K562 (cell line): Measurements from ENCODE around the gene NEK2.
"Not testable (repeated sequence)": the region's sequence is repeated elsewhere in the genome, so short reads cannot be mapped to it uniquely, and the experiment has no call there.

Source experiments
- NCOA2 ChIP-seq, 2 experiments: fragments of 450-650 bp; IDR thresholded peaks; 2 replicates each; pipeline ENCODE4 v1.6.1; 2018; ENCODE audit warnings: mild to moderate bottlenecking in 2 of 2, moderate library complexity in 1 of 2; ENCODE audit not compliant: partially characterized antibody in 2 of 2
- RBM14 ChIP-seq: fragments of 200-400 bp; formaldehyde crosslinking; IDR thresholded peaks from 2 replicates; pipeline ENCODE4 v1.6.1; 2018; ENCODE audit warnings: low read depth, mild to moderate bottlenecking, low read length, moderate library complexity, borderline replicate concordance; ENCODE audit not compliant: insufficient read depth

DNA sequence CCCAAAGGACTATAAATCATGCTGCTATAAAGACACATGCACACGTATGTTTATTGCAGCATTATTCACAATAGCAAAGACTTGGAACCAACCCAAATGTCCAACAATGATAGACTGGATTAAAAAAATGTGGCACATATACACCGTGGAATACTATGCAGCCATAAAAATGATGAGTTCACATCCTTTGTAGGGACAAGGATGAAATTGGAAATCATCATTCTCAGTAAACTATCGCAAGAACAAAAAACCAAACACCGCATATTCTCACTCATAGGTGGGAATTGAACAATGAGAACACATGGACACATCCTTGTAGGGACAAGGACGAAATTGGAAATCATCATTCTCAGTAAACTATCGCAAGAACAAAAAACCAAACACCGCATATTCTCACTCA lies 49.6 kb downstream of the NEK2 start:
- not testable (repeated sequence) for TF ChIP-seq RBM14; NCOA2 (IDR thresholded peaks at IDR 0.05; ENCODE audit: partially characterized antibody in 2 of 2)
